Keratinocyte (primary cell): ENCODE data around the gene TMEM123.

Experiments
- CTCF ChIP-seq, 3 experiments: IDR thresholded peaks in 1 of 3; conservative IDR thresholded peaks in 1 of 3; optimal IDR thresholded peaks in 1 of 3; 2 replicates in 2 of 3; 3 replicates in 1 of 3; pipeline versions ENCODE3 to v1.5.1; 2011; ENCODE audit warnings: low read length in 3 of 3, mild to moderate bottlenecking in 3 of 3, moderate library complexity in 2 of 3, control low read depth in 1 of 3, inconsistent platforms in 1 of 3; ENCODE audit not compliant: insufficient read depth in 2 of 3; ENCODE audit errors: extremely low read depth in 1 of 3
- EZH2 ChIP-seq: IDR thresholded peaks from one replicate; pipeline ENCODE4 v1.6.1; 2012; ENCODE audit warnings: inconsistent platforms, mild to moderate bottlenecking, low read length, moderate library complexity

DNA sequence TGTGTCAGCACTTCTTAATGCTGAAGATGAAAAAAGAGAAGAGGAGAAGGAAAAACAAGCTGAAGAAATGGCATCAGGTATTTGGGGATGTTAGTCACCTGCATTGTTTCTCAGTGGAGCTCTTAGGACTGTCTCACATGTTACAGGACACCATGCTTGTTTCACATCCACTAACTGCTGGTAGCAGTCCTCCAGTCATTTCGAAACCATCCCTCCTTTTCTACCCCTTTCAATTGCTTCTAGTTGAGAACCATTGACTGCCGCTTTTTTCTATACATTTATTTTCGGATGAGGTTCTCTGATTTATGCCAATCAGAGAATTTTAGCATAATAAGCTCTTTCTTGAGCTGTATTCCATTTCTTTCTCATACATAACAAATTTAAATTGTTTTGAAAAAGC is 84.1 kb downstream of the TMEM123 start:
- TF ChIP-seq CTCF (optimal IDR thresholded peaks at IDR 0.05 in 1 of 3, IDR thresholded peaks at IDR 0.05 in 1 of 3, conservative IDR thresholded peaks at IDR 0.05 in 1 of 3; ENCODE audit: extremely low read depth in 1 of 3, insufficient read depth in 2 of 3, low read length in 3 of 3), result no peak
- no peak for TF ChIP-seq EZH2
